ENCODE data around the gene VPREB1.

DNA sequence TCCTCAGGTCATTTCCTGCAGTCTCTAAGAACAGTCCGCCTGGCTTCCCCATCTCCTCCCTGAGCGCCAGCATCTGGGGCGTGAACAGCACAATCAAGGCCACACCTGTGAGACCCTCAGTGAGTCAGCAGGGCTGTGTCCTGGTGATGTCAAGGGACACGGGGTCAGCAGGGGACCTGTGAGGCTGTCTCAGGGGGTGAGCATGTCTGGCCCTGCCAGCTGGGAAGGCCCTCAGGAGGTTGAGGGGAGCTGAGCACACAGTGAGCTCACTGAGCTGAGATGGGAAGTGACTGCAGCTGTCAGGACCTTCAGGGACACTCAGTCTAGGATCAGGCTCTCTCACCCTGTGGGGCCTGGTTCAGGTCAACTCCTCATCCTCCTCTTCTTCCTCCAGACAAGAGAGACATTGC is 46.6 kb upstream of the VPREB1 start:
- TF ChIP-seq, protein P1, sequence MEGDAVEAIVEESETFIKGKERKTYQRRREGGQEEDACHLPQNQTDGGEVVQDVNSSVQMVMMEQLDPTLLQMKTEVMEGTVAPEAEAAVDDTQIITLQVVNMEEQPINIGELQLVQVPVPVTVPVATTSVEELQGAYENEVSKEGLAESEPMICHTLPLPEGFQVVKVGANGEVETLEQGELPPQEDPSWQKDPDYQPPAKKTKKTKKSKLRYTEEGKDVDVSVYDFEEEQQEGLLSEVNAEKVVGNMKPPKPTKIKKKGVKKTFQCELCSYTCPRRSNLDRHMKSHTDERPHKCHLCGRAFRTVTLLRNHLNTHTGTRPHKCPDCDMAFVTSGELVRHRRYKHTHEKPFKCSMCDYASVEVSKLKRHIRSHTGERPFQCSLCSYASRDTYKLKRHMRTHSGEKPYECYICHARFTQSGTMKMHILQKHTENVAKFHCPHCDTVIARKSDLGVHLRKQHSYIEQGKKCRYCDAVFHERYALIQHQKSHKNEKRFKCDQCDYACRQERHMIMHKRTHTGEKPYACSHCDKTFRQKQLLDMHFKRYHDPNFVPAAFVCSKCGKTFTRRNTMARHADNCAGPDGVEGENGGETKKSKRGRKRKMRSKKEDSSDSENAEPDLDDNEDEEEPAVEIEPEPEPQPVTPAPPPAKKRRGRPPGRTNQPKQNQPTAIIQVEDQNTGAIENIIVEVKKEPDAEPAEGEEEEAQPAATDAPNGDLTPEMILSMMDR (conservative IDR thresholded peaks at IDR 0.05; ENCODE audit: low read depth, low read length): no peak
- no peak for TF ChIP-seq EZH2 (IDR thresholded peaks at IDR 0.05; ENCODE audit: borderline replicate concordance, low read depth, low read length, poor library complexity, severe bottlenecking)
